Measurements from ENCODE around the gene CBL.
"Not testable (repeated sequence)": the region's sequence is repeated elsewhere in the genome, so short reads cannot be mapped to it uniquely, and the experiment has no call there.

The CBL gene

GRCh38 chr11:119223856-119224255 lies 17.7 kb downstream of the CBL start:
- Histone ChIP-seq H3K27me3 (ENCODE audit: insufficient read depth, poor library complexity, severe bottlenecking) (no peaks in the 10 kb centered on the region), H3K9me3 (ENCODE audit: severe bottlenecking) (no peaks in the 10 kb centered on the region), H3K27ac (ENCODE audit: poor library complexity, severe bottlenecking) (no peak overlapping the region), H3K4me1 (ENCODE audit: insufficient read depth, poor library complexity, severe bottlenecking) (peaks cover 1% of the 10 kb centered on the region), H3K36me3 (ENCODE audit: low read depth) (no peaks in the 10 kb centered on the region), H3K4me3 (ENCODE audit: severe bottlenecking) (no peak overlapping the region)
- no peak for DNase-seq (ENCODE audit: low spot score)
- TF ChIP-seq CTCF (IDR thresholded peaks at IDR 0.05; ENCODE audit: poor library complexity, severe bottlenecking), result no peak
- no peak for ATAC-seq (ENCODE audit: low read depth)

- not testable (repeated sequence) for ATAC-seq (ENCODE audit: low read depth); DNase-seq (ENCODE audit: low spot score)
Observed at GRCh38 chr11:119228535-119229287, 22.6 kb downstream of the CBL start.

DNA sequence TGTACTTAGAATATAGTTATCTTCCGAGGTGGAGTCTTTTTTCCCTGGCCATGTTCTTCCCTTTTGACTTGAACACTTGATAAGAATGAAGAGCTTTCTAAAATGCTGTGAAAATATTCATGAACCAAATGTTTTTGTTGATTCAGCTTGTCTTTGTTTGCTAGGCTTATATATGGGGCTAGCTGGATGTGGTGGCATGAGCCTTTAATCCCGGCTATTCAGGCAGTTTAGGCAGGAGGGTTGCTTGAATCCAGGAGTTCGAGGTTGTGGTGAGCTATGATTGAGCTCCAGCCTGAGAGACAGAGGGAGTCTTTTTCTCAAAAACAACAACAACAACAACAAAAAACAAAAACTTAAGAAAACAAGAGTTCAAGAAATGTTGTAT lies 23.1 kb downstream of the CBL start:
- peak overlapping the region; percentile 19 for H3K27ac ChIP-seq (ENCODE audit: poor library complexity, severe bottlenecking)
- H3K36me3 ChIP-seq (ENCODE audit: low read depth), result peaks cover 23% of the 10 kb centered on the region
- no peak for TF ChIP-seq CTCF (IDR thresholded peaks at IDR 0.05; ENCODE audit: poor library complexity, severe bottlenecking)
- DNase-seq (ENCODE audit: low spot score) (no peak), ATAC-seq (ENCODE audit: low read depth) (no peak)
- no peak overlapping the region for H3K4me3 ChIP-seq (ENCODE audit: severe bottlenecking)
- H3K27me3 ChIP-seq (ENCODE audit: insufficient read depth, poor library complexity, severe bottlenecking), result no peaks in the 10 kb centered on the region
- H3K4me1 ChIP-seq (ENCODE audit: insufficient read depth, poor library complexity, severe bottlenecking), result peaks cover 11% of the 10 kb centered on the region
- H3K9me3 ChIP-seq (ENCODE audit: severe bottlenecking), result no peaks in the 10 kb centered on the region

More at GRCh38 chr11:119228535-119229287, 22.6 kb downstream of the CBL start:
- H3K9me3 ChIP-seq (ENCODE audit: severe bottlenecking); H3K27me3 ChIP-seq (ENCODE audit: insufficient read depth, poor library complexity, severe bottlenecking); H3K4me3 ChIP-seq (ENCODE audit: severe bottlenecking): not testable (repeated sequence)
- peaks cover 18% of the 10 kb centered on the region for H3K36me3 ChIP-seq (ENCODE audit: low read depth)
- peak overlapping the region; percentile 19 for H3K27ac ChIP-seq (ENCODE audit: poor library complexity, severe bottlenecking)
- peaks cover 11% of the 10 kb centered on the region for H3K4me1 ChIP-seq (ENCODE audit: insufficient read depth, poor library complexity, severe bottlenecking)

DNA sequence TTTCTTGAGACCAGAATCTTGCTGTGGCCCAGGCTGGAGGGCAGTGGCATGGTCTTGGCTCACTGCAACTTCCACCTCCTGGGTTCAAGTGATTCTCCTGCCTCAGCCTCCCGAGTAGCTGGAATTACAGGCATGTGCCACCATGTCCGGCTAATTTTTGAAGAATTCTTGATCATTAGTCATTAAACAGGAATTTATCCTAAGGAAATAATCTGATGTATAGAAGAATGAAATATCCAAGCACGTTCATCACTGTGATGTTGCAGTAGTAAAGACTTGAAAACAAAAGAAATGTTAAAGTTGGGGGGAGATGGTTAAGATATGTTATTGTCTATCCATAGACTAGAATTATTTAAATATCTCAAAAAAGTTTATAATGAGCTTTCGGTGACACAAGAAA lies 23.6 kb downstream of the CBL start:
- TF ChIP-seq CTCF (IDR thresholded peaks at IDR 0.05; ENCODE audit: poor library complexity, severe bottlenecking), result no peak
- peaks cover 27% of the 10 kb centered on the region for H3K36me3 ChIP-seq (ENCODE audit: low read depth)
- no peak overlapping the region for H3K4me3 ChIP-seq (ENCODE audit: severe bottlenecking)
- H3K27me3 ChIP-seq (ENCODE audit: insufficient read depth, poor library complexity, severe bottlenecking), result no peaks in the 10 kb centered on the region
- peak overlapping the region; percentile 19 for H3K27ac ChIP-seq (ENCODE audit: poor library complexity, severe bottlenecking)
- no peaks in the 10 kb centered on the region for H3K9me3 ChIP-seq (ENCODE audit: severe bottlenecking)
- H3K4me1 ChIP-seq (ENCODE audit: insufficient read depth, poor library complexity, severe bottlenecking), result peaks cover 11% of the 10 kb centered on the region
- ATAC-seq (ENCODE audit: low read depth) (peak; percentile 40; the same call in 2 of the 3 replicates), DNase-seq (ENCODE audit: low spot score) (no peak)

- Histone ChIP-seq H3K4me3 (ENCODE audit: severe bottlenecking) (no peak overlapping the region), H3K27me3 (ENCODE audit: insufficient read depth, poor library complexity, severe bottlenecking) (no peaks in the 10 kb centered on the region), H3K27ac (ENCODE audit: poor library complexity, severe bottlenecking) (no peak overlapping the region), H3K36me3 (ENCODE audit: low read depth) (peaks cover 38% of the 10 kb centered on the region), H3K9me3 (ENCODE audit: severe bottlenecking) (no peaks in the 10 kb centered on the region), H3K4me1 (ENCODE audit: insufficient read depth, poor library complexity, severe bottlenecking) (peaks cover 5% of the 10 kb centered on the region)
- ATAC-seq (ENCODE audit: low read depth) (no peak), DNase-seq (ENCODE audit: low spot score) (no peak)
- TF ChIP-seq CTCF (IDR thresholded peaks at IDR 0.05; ENCODE audit: poor library complexity, severe bottlenecking), result no peak
Observed at GRCh38 chr11:119236490-119236889, 30.4 kb downstream of the CBL start.
